PC-9 (cell line): ENCODE results near the gene HTATIP2.
A peak's percentile ranks its signal among the peaks of the same experiment; 100 is the strongest.

Experiments used
- EZH2 ChIP-seq: fragments of 200-600 bp; sonication (generic); IDR thresholded peaks from 2 replicates; pipeline ENCODE4 v1.8.0; 2017; ENCODE audit warnings: antibody characterized with exemption, low read depth
- TF ChIP-seq, protein P1 (sequence below): fragments of 200-600 bp; sonication (generic); conservative IDR thresholded peaks from 2 replicates; pipeline ENCODE4 v1.6.1; 2017; ENCODE audit warnings: mixed run types, antibody characterized with exemption, mild to moderate bottlenecking, moderate library complexity

DNA sequence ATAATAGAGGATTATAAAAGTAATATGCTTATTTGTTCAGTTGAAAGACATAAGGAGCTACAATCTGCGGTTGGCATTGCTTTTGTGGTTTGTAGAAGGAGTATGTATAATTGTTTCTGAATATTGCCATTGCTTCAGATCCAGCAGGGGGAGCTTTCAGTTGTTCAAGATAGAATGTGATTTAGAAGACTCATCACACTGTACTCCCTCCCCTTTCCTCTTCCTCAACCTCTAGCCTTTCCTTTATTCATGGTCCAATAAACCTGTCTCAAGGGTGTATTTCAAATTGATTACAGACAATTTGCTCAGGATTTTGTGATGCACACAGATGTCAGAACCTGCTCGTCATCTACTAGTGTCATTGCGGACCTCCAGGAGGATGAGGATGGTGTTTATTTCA, 33.8 kb downstream of the HTATIP2 start:
- TF ChIP-seq, protein P1, sequence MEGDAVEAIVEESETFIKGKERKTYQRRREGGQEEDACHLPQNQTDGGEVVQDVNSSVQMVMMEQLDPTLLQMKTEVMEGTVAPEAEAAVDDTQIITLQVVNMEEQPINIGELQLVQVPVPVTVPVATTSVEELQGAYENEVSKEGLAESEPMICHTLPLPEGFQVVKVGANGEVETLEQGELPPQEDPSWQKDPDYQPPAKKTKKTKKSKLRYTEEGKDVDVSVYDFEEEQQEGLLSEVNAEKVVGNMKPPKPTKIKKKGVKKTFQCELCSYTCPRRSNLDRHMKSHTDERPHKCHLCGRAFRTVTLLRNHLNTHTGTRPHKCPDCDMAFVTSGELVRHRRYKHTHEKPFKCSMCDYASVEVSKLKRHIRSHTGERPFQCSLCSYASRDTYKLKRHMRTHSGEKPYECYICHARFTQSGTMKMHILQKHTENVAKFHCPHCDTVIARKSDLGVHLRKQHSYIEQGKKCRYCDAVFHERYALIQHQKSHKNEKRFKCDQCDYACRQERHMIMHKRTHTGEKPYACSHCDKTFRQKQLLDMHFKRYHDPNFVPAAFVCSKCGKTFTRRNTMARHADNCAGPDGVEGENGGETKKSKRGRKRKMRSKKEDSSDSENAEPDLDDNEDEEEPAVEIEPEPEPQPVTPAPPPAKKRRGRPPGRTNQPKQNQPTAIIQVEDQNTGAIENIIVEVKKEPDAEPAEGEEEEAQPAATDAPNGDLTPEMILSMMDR, result peak; percentile 60
- no peak for TF ChIP-seq EZH2
